GM21786 (cell line): ENCODE results near the gene LAMA3.

Experiments used
- ATAC-seq: cut with Tn5 transposase; IDR thresholded peaks from one replicate; pipeline ENCODE4 v1.9.1; 2021; ENCODE audit not compliant: unreplicated experiment

Gene LAMA3

GRCh38 chr18:23758281-23758680 lies 69.0 kb downstream of the LAMA3 start:
- ATAC-seq = no peak

- no peak for ATAC-seq
Measured at GRCh38 chr18:23761941-23762340, 72.7 kb downstream of the LAMA3 start.

GRCh38 chr18:23763343-23763742 lies 74.1 kb downstream of the LAMA3 start:
- ATAC-seq = no peak

- no peak for ATAC-seq
Measured at GRCh38 chr18:23765931-23766330, 76.7 kb downstream of the LAMA3 start.

- ATAC-seq = no peak
Measured at GRCh38 chr18:23772327-23773024, 83.2 kb downstream of the LAMA3 start.

- ATAC-seq = no peak
Measured at GRCh38 chr18:23776306-23776705, 87.1 kb downstream of the LAMA3 start.

- no peak for ATAC-seq
Measured at GRCh38 chr18:23778828-23779227, 89.6 kb downstream of the LAMA3 start.

- no peak for ATAC-seq
Measured at GRCh38 chr18:23779696-23780303, 90.5 kb downstream of the LAMA3 start.

GRCh38 chr18:23784832-23785245 lies 95.6 kb downstream of the LAMA3 start:
- no peak for ATAC-seq

GRCh38 chr18:23793051-23793450 lies 103.8 kb downstream of the LAMA3 start:
- no peak for ATAC-seq

GRCh38 chr18:23793985-23794867 lies 105.0 kb downstream of the LAMA3 start:
- no peak for ATAC-seq

GRCh38 chr18:23798249-23798648 lies 109.0 kb downstream of the LAMA3 start:
- no peak for ATAC-seq

- no peak for ATAC-seq
Measured at GRCh38 chr18:23798824-23799223, 109.6 kb downstream of the LAMA3 start.

- ATAC-seq = no peak
Measured at GRCh38 chr18:23799540-23799939, 110.3 kb downstream of the LAMA3 start.

GRCh38 chr18:23800902-23801301 lies 111.6 kb downstream of the LAMA3 start:
- no peak for ATAC-seq

- no peak for ATAC-seq
Measured at GRCh38 chr18:23802817-23803216, 113.6 kb downstream of the LAMA3 start.

GRCh38 chr18:23803755-23804154 lies 114.5 kb downstream of the LAMA3 start:
- ATAC-seq = no peak

GRCh38 chr18:23805898-23806297 lies 116.6 kb downstream of the LAMA3 start:
- no peak for ATAC-seq

GRCh38 chr18:23809415-23809814 lies 120.2 kb downstream of the LAMA3 start:
- ATAC-seq = no peak

GRCh38 chr18:23810396-23810795 lies 121.1 kb downstream of the LAMA3 start:
- ATAC-seq = no peak

- ATAC-seq = no peak
Measured at GRCh38 chr18:23811176-23811575, 121.9 kb downstream of the LAMA3 start.
